Activated CD4-positive, CD25-positive, alpha-beta regulatory T cell treated with anti-CD3 and anti-CD28 coated beads, Interleukin-2, amount 50 U/mL, for 24 hours (primary cell): ENCODE results near the gene SNAPC5.

Experiments used
- ATAC-seq, 2 donors: fragments of 150-1000 bp; cut with Tn5 transposase; one replicate each; pipeline ENCODE4 v1.10.0; 2021; ENCODE audit warnings: mild to moderate bottlenecking in 1 of 2, moderate library complexity in 1 of 2

Gene SNAPC5

DNA sequence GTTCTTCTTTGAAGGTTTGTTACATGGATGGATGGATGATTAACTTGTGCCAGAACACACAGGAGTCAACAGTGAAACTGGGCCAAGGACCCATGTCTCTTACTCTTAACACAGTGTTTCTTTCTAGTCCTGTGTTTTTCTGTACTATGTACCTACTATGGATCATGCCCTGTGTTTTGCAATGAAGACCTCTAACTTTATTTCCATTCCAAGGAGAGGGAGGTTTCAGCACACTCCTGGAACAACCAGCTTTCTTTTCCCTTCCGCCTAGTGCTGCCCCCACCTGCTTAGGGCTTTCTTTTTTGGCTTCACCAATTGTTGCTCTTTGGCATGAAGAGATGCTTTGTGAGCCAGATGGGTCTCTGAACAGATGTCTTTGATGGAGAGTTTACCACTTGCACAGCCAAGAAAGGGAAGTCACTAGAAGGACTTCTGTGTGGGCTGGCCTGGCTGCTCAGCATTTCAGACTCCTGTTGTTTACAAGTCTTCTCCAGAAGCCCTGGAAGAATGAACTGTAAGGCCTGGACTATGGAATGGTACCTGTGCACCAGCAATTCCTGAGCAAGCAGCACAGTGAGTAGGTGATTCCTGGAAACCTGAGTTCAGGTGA, 44.5 kb downstream of the SNAPC5 start:
- ATAC-seq = no peak

GRCh38 chr15:66452420-66452819, 45.1 kb downstream of the SNAPC5 start:
- ATAC-seq = no peak
